ENCODE measurements around the gene PRKCE.

Gene PRKCE

DNA sequence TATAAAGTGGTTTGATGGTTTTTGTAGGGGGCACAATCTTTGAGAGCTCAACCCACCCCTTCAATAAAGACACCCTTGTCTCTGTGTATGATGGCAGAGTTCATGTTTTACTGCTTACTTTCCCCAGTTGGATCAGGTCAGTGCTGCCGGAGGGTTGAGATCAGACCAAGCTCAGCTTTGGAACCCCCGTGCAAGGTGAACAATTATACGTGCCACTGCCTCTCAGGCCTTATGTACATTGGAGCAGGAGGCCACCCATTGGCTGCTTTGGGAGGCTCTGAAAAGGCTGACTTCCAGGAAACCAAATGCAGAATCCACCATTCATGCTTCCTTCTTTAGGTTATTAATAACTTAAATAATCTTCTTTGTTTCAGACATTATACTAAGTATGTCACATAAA lies 542.4 kb downstream of the PRKCE start:
- no peak overlapping the region for H2BK15ac ChIP-seq (ENCODE audit: low read depth, poor library complexity, severe bottlenecking)
- no peaks in the 10 kb centered on the region for H3K9me3 ChIP-seq (ENCODE audit: control insufficient read depth, low read length)
- H2AK5ac ChIP-seq (ENCODE audit: low read length, severe bottlenecking), result no peak overlapping the region
- no peak for DNase-seq
- peaks cover 4% of the 10 kb centered on the region for H3K4me1 ChIP-seq (ENCODE audit: control insufficient read depth, insufficient read depth, low read depth, low read length)
- no peak overlapping the region for H4K8ac ChIP-seq (ENCODE audit: low read length)
- H3K23ac ChIP-seq (ENCODE audit: low read length in 2 of 2), result no peak overlapping the region
- no peak overlapping the region for H3K4ac ChIP-seq (ENCODE audit: low read depth in 1 of 2, low read length in 2 of 2)
- no peaks in the 10 kb centered on the region for H3K79me1 ChIP-seq (replicated peaks; ENCODE audit: low read length, poor library complexity, severe bottlenecking)
- WGBS, result 89% methylated on average over 3 of the region's 3 CpGs
- H2AFZ ChIP-seq (ENCODE audit: low read depth, low read length), result no peak overlapping the region
- H3K27ac ChIP-seq (ENCODE audit: low read length, poor library complexity, severe bottlenecking), result no peak overlapping the region
- H2BK12ac ChIP-seq (ENCODE audit: low read length in 2 of 2), result no peak overlapping the region
- H4K91ac ChIP-seq (ENCODE audit: low read length), result no peak overlapping the region
- H2BK5ac ChIP-seq (ENCODE audit: low read depth, low read length, poor library complexity, severe bottlenecking), result no peak overlapping the region
- no peak overlapping the region for H3K18ac ChIP-seq (ENCODE audit: low read depth in 1 of 2, low read length in 2 of 2)
- H3K4me2 ChIP-seq (ENCODE audit: low read length, poor library complexity, severe bottlenecking), result no peak overlapping the region
- H3K4me3 ChIP-seq (ENCODE audit: insufficient read depth in 1 of 2, low read depth in 1 of 2, low read length in 2 of 2), result no peak overlapping the region
- no peaks in the 10 kb centered on the region for H3K27me3 ChIP-seq (ENCODE audit: control insufficient read depth in 1 of 2, insufficient read depth in 1 of 2, low read length in 2 of 2)
- peaks cover 0 to 4% of the 10 kb centered on the region in 2 experiments for H3K36me3 ChIP-seq (ENCODE audit: control insufficient read depth in 1 of 2, insufficient read depth in 2 of 2, low read depth in 1 of 2, low read length in 2 of 2)
- no peak overlapping the region for H3K14ac ChIP-seq (ENCODE audit: low read length in 2 of 2)
- no peak overlapping the region for H2BK120ac ChIP-seq (ENCODE audit: low read depth, low read length)
- no peak overlapping the region for H3K9ac ChIP-seq (ENCODE audit: low read length)

DNA sequence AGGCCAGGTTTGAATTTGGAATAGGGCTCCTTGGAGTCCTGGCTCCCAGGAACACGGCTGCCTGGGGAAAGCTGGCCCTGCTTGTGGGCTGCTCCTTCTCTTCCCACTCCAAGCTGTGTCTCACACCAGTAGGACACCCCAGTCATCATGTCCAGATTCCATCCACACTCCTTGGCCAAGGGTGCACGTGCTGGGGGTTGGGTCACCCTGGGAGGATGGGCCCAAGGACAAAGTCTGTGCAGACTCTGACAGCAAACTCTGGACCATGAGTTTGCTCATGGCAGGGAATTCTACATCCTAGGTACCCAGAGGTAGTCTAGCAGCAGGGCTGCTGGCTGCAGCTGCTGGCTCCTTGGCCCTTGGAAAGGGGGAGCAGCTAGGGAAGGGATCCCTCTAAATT lies 543.4 kb downstream of the PRKCE start:
- H3K27ac ChIP-seq (ENCODE audit: low read length, poor library complexity, severe bottlenecking), result no peak overlapping the region
- no peak overlapping the region for H2BK120ac ChIP-seq (ENCODE audit: low read depth, low read length)
- peak overlapping the region in 1 of 2 experiments; percentile 10 for H2BK12ac ChIP-seq (ENCODE audit: low read length in 2 of 2)
- H2BK15ac ChIP-seq (ENCODE audit: low read depth, poor library complexity, severe bottlenecking), result peak overlapping the region; percentile 12
- no peaks in the 10 kb centered on the region for H3K9me3 ChIP-seq (ENCODE audit: control insufficient read depth, low read length)
- no peak overlapping the region for H2BK5ac ChIP-seq (ENCODE audit: low read depth, low read length, poor library complexity, severe bottlenecking)
- no peaks in the 10 kb centered on the region for H3K79me1 ChIP-seq (replicated peaks; ENCODE audit: low read length, poor library complexity, severe bottlenecking)
- H2AFZ ChIP-seq (ENCODE audit: low read depth, low read length), result no peak overlapping the region
- no peak overlapping the region for H3K4me3 ChIP-seq (ENCODE audit: insufficient read depth in 1 of 2, low read depth in 1 of 2, low read length in 2 of 2)
- H3K18ac ChIP-seq (ENCODE audit: low read depth in 1 of 2, low read length in 2 of 2), result no peak overlapping the region
- no peak overlapping the region for H2AK5ac ChIP-seq (ENCODE audit: low read length, severe bottlenecking)
- peak overlapping the region; percentile 56 for H4K8ac ChIP-seq (ENCODE audit: low read length)
- H3K27me3 ChIP-seq (ENCODE audit: control insufficient read depth in 1 of 2, insufficient read depth in 1 of 2, low read length in 2 of 2), result no peaks in the 10 kb centered on the region
- H4K91ac ChIP-seq (ENCODE audit: low read length), result peak overlapping the region; percentile 76
- peaks cover 4% of the 10 kb centered on the region for H3K4me1 ChIP-seq (ENCODE audit: control insufficient read depth, insufficient read depth, low read depth, low read length)
- no peak overlapping the region for H3K9ac ChIP-seq (ENCODE audit: low read length)
- WGBS, result 93% methylated on average over 2 of the region's 2 CpGs
- no peak for DNase-seq
- no peak overlapping the region for H3K23ac ChIP-seq (ENCODE audit: low read length in 2 of 2)
- no peaks in the 10 kb centered on the region for H3K36me3 ChIP-seq (ENCODE audit: control insufficient read depth in 1 of 2, insufficient read depth in 2 of 2, low read depth in 1 of 2, low read length in 2 of 2)
- no peak overlapping the region for H3K4ac ChIP-seq (ENCODE audit: low read depth in 1 of 2, low read length in 2 of 2)
- no peak overlapping the region for H3K4me2 ChIP-seq (ENCODE audit: low read length, poor library complexity, severe bottlenecking)
- H3K14ac ChIP-seq (ENCODE audit: low read length in 2 of 2), result peak overlapping the region in 1 of 2 experiments; percentile 44

DNA sequence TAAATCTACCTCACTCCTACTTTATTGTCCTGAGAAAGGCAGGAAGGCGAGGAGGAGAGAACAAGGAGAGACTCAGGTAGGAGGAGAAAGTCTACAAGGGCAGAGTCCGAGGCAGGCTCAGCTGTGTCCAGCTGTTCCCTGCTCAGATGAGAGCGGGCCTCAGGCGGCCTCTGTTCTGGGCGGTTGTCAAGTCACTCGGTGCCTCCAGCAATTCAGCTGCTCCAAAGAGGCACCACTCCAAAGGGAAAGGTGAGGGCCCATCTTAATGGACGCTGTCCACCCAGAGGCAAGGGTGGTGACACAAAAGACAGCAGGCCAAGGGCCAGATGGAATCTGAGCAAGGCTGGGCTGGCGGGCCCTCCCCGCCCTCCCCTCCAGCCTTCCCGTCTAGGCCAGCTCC lies 544.3 kb downstream of the PRKCE start:
- Histone ChIP-seq H3K9ac (ENCODE audit: low read length) (no peak overlapping the region), H2BK15ac (ENCODE audit: low read depth, poor library complexity, severe bottlenecking) (no peak overlapping the region), H4K91ac (ENCODE audit: low read length) (no peak overlapping the region), H2AK5ac (ENCODE audit: low read length, severe bottlenecking) (no peak overlapping the region), H2BK5ac (ENCODE audit: low read depth, low read length, poor library complexity, severe bottlenecking) (no peak overlapping the region), H3K9me3 (ENCODE audit: control insufficient read depth, low read length) (no peaks in the 10 kb centered on the region), H3K27ac (ENCODE audit: low read length, poor library complexity, severe bottlenecking) (no peak overlapping the region), H3K79me1 (replicated peaks; ENCODE audit: low read length, poor library complexity, severe bottlenecking) (no peaks in the 10 kb centered on the region), H3K4me2 (ENCODE audit: low read length, poor library complexity, severe bottlenecking) (no peak overlapping the region), H2AFZ (ENCODE audit: low read depth, low read length) (no peak overlapping the region), H3K27me3 (ENCODE audit: control insufficient read depth in 1 of 2, insufficient read depth in 1 of 2, low read length in 2 of 2) (no peaks in the 10 kb centered on the region), H3K18ac (ENCODE audit: low read depth in 1 of 2, low read length in 2 of 2) (no peak overlapping the region), H3K4ac (ENCODE audit: low read depth in 1 of 2, low read length in 2 of 2) (no peak overlapping the region), H4K8ac (ENCODE audit: low read length) (no peak overlapping the region), H3K4me1 (ENCODE audit: control insufficient read depth, insufficient read depth, low read depth, low read length) (peaks cover 6% of the 10 kb centered on the region), H3K14ac (ENCODE audit: low read length in 2 of 2) (no peak overlapping the region), H2BK12ac (ENCODE audit: low read length in 2 of 2) (no peak overlapping the region), H3K23ac (ENCODE audit: low read length in 2 of 2) (no peak overlapping the region), H3K4me3 (ENCODE audit: insufficient read depth in 1 of 2, low read depth in 1 of 2, low read length in 2 of 2) (no peak overlapping the region), H2BK120ac (ENCODE audit: low read depth, low read length) (no peak overlapping the region), H3K36me3 (ENCODE audit: control insufficient read depth in 1 of 2, insufficient read depth in 2 of 2, low read depth in 1 of 2, low read length in 2 of 2) (no peaks in the 10 kb centered on the region)
- WGBS, result 96% methylated on average over 10 of the region's 10 CpGs
- no peak for DNase-seq

DNA sequence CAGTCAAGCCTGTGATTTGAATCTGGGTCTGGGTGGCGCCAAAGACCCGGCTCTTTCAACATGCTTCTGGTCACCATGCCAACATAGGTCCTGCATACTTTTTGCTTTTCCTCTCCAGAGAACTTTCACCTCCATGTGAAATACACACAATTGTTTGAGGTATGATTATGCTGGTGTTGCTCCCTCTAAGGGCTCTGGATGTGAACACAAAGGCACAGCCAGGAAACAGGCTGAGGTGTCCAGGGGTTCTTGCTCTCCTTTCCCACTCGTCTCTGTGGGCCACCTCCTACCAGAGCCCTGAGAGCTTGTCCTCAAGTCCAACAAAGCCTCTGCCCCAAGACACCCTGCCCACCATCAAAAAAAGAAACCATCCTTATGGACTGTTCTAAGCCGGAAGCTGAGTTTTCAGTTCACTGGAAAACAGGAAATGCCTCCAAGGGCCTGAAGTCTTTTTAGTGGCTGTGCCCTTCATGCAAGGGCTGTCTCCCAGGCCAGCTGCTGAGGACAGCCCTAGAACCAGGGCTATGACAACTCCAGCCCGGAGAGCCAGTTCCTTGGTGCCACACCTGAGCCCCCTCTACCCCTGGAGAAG lies 545.5 kb downstream of the PRKCE start:
- H3K27ac ChIP-seq (ENCODE audit: low read length, poor library complexity, severe bottlenecking), result no peak overlapping the region
- no peaks in the 10 kb centered on the region for H3K79me1 ChIP-seq (replicated peaks; ENCODE audit: low read length, poor library complexity, severe bottlenecking)
- H3K23ac ChIP-seq (ENCODE audit: low read length in 2 of 2), result no peak overlapping the region
- H2BK12ac ChIP-seq (ENCODE audit: low read length in 2 of 2), result peak overlapping the region; percentile 31 to 70
- no peak for DNase-seq
- H3K4ac ChIP-seq (ENCODE audit: low read depth in 1 of 2, low read length in 2 of 2), result peak overlapping the region; percentile 44 to 59
- no peaks in the 10 kb centered on the region for H3K36me3 ChIP-seq (ENCODE audit: control insufficient read depth in 1 of 2, insufficient read depth in 2 of 2, low read depth in 1 of 2, low read length in 2 of 2)
- no peak overlapping the region for H2AK5ac ChIP-seq (ENCODE audit: low read length, severe bottlenecking)
- no peak overlapping the region for H2BK5ac ChIP-seq (ENCODE audit: low read depth, low read length, poor library complexity, severe bottlenecking)
- peak overlapping the region; percentile 54 for H2BK120ac ChIP-seq (ENCODE audit: low read depth, low read length)
- H3K9ac ChIP-seq (ENCODE audit: low read length), result no peak overlapping the region
- no peak overlapping the region for H3K4me3 ChIP-seq (ENCODE audit: insufficient read depth in 1 of 2, low read depth in 1 of 2, low read length in 2 of 2)
- 66% methylated on average over 4 of the region's 5 CpGs for WGBS
- H3K27me3 ChIP-seq (ENCODE audit: control insufficient read depth in 1 of 2, insufficient read depth in 1 of 2, low read length in 2 of 2), result no peaks in the 10 kb centered on the region
- no peak overlapping the region for H2BK15ac ChIP-seq (ENCODE audit: low read depth, poor library complexity, severe bottlenecking)
- peaks cover 6% of the 10 kb centered on the region for H3K4me1 ChIP-seq (ENCODE audit: control insufficient read depth, insufficient read depth, low read depth, low read length)
- H3K18ac ChIP-seq (ENCODE audit: low read depth in 1 of 2, low read length in 2 of 2), result peak overlapping the region; percentile 58 to 70
- peak overlapping the region; percentile 46 for H2AFZ ChIP-seq (ENCODE audit: low read depth, low read length)
- no peaks in the 10 kb centered on the region for H3K9me3 ChIP-seq (ENCODE audit: control insufficient read depth, low read length)
- H3K14ac ChIP-seq (ENCODE audit: low read length in 2 of 2), result peak overlapping the region in 1 of 2 experiments; percentile 90
- H4K91ac ChIP-seq (ENCODE audit: low read length), result peak overlapping the region; percentile 75
- peak overlapping the region; percentile 83 for H4K8ac ChIP-seq (ENCODE audit: low read length)
- H3K4me2 ChIP-seq (ENCODE audit: low read length, poor library complexity, severe bottlenecking), result no peak overlapping the region

Data from mesenchymal stem cell (in vitro differentiated cells and primary cell).